ENCODE results near the gene ENSA. TPM values are rescaled to one million over a fixed set of nuclear protein-coding genes. Genes with fewer than 3 reads are reported as not detected.
"Not testable (repeated sequence)": the region's sequence is repeated elsewhere in the genome, so short reads cannot be mapped to it uniquely, and the experiment has no call there.

The ENSA gene
- total RNA-seq, 2 experiments from 2014 or later, result 177 to 182 TPM

DNA sequence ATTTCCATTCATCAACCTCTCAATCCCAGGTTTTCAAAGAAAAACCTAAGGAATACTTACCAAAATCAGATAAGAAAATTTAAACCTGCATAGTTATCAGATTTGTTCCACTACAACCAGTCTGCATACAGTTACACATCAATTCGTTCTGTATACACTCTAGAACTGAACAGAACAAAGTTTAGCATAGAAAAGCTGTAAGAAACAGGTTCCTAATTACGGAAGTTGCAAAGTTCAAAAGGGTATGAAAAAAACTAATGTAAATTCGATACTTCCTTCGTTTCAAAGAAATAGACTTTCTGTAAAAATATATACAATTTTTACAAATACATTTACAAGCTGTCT, 53.1 kb downstream of the ENSA start:
- Mint-ChIP-seq H3K4me3 (peak overlapping the region; percentile 97), H3K27me3 (no peaks in the 10 kb centered on the region), H3K36me3 (ENCODE audit: low read depth) (peaks cover 73% of the 10 kb centered on the region), H3K27ac (peak overlapping the region; percentile 95), H3K4me1 (ENCODE audit: low read depth) (peaks cover 49% of the 10 kb centered on the region), H3K9me3 (no peaks in the 10 kb centered on the region)
- intact Hi-C loops (cut with micrococcal nuclease), result loop anchor here (5.0 kb wide), 1 partner anchor 36 kb away; no protein-coding TSS in a partner anchor
- TF ChIP-seq, protein P1, sequence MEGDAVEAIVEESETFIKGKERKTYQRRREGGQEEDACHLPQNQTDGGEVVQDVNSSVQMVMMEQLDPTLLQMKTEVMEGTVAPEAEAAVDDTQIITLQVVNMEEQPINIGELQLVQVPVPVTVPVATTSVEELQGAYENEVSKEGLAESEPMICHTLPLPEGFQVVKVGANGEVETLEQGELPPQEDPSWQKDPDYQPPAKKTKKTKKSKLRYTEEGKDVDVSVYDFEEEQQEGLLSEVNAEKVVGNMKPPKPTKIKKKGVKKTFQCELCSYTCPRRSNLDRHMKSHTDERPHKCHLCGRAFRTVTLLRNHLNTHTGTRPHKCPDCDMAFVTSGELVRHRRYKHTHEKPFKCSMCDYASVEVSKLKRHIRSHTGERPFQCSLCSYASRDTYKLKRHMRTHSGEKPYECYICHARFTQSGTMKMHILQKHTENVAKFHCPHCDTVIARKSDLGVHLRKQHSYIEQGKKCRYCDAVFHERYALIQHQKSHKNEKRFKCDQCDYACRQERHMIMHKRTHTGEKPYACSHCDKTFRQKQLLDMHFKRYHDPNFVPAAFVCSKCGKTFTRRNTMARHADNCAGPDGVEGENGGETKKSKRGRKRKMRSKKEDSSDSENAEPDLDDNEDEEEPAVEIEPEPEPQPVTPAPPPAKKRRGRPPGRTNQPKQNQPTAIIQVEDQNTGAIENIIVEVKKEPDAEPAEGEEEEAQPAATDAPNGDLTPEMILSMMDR (IDR thresholded peaks at IDR 0.05), result no peak
- no peak for DNase-seq
- POLR2A ChIA-PET, result interaction anchor here (1.0 to 24.5 kb wide), 6 partner anchors 9 to 426 kb away, joined by 3 to 678 read pairs (median 4); partner anchors contain the start of genes ANP32E, ENSA and GOLPH3L
- ATAC-seq, result no peak
- CTCF ChIA-PET, result interaction anchor here (1.1 to 15.9 kb wide), 5 partner anchors 9 to 121 kb away, joined by 3 to 237 read pairs (median 11); partner anchors contain the start of gene GOLPH3L

DNA sequence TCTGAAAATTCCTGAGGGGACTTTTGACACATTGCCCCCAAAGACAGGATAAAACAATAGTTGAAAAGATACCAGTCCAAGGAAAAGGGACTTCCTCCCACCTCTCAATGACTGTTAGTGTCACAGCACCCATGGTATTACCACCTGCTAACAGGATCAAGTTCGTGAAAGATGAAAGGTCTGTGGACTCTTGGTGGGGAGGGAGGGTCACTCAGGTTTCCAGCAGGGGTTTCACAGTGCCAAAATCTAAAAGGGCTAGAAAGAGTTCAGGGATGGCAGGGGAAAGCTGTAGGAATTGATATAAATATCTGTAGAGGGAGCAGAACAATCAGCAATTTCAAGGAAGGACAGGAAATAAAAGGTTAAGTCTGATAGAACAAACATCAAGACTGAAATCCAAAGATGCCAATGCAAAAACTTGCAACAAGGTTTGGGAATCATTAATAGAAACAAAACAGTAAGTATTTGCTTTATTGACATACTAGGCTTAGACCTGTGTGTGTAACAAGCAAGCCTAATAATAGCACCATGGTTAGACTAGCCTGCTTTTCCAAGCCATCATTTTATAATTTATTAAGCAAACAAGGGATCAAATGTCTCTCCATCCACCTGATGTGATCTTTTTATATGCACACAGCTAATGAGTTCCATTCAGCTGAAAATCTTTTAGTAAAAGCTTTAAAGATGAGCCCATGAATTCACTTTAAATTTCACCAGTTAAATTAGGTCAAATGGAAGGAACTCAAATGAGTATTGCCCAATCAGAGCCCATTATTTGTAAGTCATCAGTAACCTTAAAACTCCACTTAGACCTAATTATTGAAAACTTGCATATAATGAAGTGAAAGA, 53.7 kb downstream of the ENSA start:
- Mint-ChIP-seq H3K27me3 (no peaks in the 10 kb centered on the region), H3K4me1 (ENCODE audit: low read depth) (peaks cover 50% of the 10 kb centered on the region), H3K9me3 (no peaks in the 10 kb centered on the region), H3K36me3 (ENCODE audit: low read depth) (peaks cover 79% of the 10 kb centered on the region), H3K4me3 (peak overlapping the region; percentile 97), H3K27ac (peak overlapping the region; percentile 95)
- POLR2A ChIA-PET, result interaction anchor here (1.0 to 24.5 kb wide), 6 partner anchors 9 to 426 kb away, joined by 3 to 678 read pairs (median 4); partner anchors contain the start of genes ANP32E, ENSA and GOLPH3L
- TF ChIP-seq, protein P1 (IDR thresholded peaks at IDR 0.05), result no peak
- DNase-seq, result no peak
- CTCF ChIA-PET, result interaction anchor here (1.4 to 15.9 kb wide), 4 partner anchors 8 to 52 kb away, joined by 4 to 237 read pairs (median 26); no protein-coding TSS in a partner anchor
- intact Hi-C loops (cut with micrococcal nuclease), result loop anchor here (5.0 kb wide), 1 partner anchor 37 kb away; no protein-coding TSS in a partner anchor
- ATAC-seq, result no peak

DNA sequence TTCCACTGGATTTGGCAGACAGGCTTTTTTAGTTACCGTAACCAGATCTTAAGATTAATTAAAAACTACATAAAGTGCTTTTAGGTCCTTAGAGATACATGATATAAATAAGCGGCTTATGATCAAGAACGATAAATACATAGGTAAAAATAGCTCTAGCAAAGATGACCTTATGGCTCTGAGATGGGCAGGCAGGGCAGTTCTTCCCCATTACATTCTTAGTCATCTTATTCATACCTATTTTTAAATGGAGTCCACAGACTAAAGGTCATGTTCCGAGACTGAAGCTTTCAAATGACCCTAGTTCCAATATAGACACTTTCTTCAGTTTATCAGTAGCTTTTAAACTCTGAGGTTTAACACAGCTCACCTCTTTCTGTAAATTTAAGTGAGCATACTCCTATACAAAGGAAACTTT, 54.3 kb downstream of the ENSA start:
- ChIA-PET CTCF (interaction anchor here (5.8 to 15.9 kb wide), 2 partner anchors 8 to 13 kb away, joined by 42 to 237 read pairs; no protein-coding TSS in a partner anchor), POLR2A (interaction anchor here (1.6 to 24.5 kb wide), 4 partner anchors 11 to 340 kb away, joined by 3 to 678 read pairs (median 273); partner anchors contain the start of genes ANP32E, ENSA and GOLPH3L)
- Mint-ChIP-seq H3K36me3 (ENCODE audit: low read depth) (peaks cover 84% of the 10 kb centered on the region), H3K27me3 (no peaks in the 10 kb centered on the region), H3K9me3 (no peaks in the 10 kb centered on the region), H3K27ac (peak overlapping the region; percentile 95), H3K4me1 (ENCODE audit: low read depth) (peaks cover 50% of the 10 kb centered on the region), H3K4me3 (peak overlapping the region; percentile 97)
- ATAC-seq, result no peak
- TF ChIP-seq, protein P1 (IDR thresholded peaks at IDR 0.05), result no peak
- intact Hi-C loops (cut with micrococcal nuclease), result loop anchor here (5.0 kb wide), 1 partner anchor 37 kb away; no protein-coding TSS in a partner anchor
- no peak for DNase-seq

DNA sequence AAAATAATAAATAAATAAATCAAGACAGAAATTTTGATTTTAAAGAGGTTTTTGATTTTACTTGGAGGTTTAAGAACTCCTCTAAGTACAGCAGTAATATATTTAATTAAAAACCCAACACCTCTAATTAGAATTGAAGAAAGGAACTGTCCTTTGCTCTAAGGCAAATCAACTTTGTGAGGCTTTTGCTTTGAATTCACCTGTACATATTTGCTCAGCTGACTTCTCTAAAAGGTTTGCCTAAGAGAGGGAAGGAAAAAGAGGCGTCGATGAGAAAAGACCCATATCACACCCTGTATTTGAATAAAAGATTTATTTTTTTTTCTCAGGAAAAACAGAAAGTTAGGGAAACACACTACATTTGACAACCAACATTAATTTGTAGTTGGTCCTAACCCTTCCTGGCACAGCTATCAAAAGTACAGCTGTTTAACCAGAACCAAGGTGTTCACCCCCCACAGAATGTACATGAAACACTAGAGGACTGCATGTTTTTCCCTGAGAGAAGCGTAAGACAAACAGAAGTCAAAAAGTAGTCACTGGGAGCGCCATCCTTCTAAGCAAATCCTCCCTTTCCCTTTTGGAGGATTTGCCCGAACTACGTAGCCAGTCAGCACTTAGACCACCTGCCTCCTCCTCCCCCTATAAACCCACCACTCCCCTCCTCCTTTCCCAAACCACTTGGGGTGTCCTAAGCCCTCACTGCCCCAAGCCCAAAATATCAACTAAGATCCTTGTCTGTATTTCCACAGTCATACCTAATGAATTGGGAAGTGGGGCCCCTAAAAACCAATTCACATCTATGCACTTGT, 54.9 kb downstream of the ENSA start:
- intact Hi-C loops (cut with micrococcal nuclease), result loop anchor here (5.0 kb wide), 1 partner anchor 38 kb away; no protein-coding TSS in a partner anchor
- no peaks in the 10 kb centered on the region for H3K9me3 Mint-ChIP-seq
- ATAC-seq (no peak), DNase-seq (no peak)
- no peaks in the 10 kb centered on the region for H3K27me3 Mint-ChIP-seq
- H3K4me1 Mint-ChIP-seq (ENCODE audit: low read depth), result peaks cover 56% of the 10 kb centered on the region
- ChIA-PET CTCF (interaction anchor here (1.6 to 15.9 kb wide), 3 partner anchors 7 to 41 kb away, joined by 4 to 237 read pairs (median 42); no protein-coding TSS in a partner anchor), POLR2A (interaction anchor here (0.6 to 24.5 kb wide), 4 partner anchors 10 to 166 kb away, joined by 3 to 678 read pairs (median 272); partner anchors contain the start of gene ENSA)
- H3K27ac Mint-ChIP-seq, result peak overlapping the region; percentile 95
- peak overlapping the region; percentile 97 for H3K4me3 Mint-ChIP-seq
- peaks cover 90% of the 10 kb centered on the region for H3K36me3 Mint-ChIP-seq (ENCODE audit: low read depth)
- TF ChIP-seq, protein P1 (IDR thresholded peaks at IDR 0.05), result no peak

DNA sequence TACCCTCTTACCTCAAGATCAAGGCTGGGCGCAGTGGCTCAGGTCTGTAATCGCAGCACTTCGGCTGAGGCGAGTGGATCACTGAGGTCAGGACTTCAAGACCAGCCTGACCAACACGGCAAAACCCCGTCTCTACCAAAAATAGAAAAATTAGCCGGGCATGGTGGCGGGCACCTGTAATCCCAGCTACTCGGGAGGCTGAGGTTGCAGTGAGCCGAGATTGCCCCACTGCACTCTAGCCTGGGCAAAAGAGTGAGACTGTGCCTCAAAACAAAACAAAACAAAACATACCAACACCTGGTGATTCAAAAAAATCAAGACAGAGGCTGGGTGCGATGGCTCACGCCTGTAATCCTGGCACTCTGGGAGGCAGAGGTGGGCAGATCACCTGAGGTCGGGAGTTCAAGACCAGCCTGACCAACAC, 55.8 kb downstream of the ENSA start:
- peaks cover 88% of the 10 kb centered on the region for H3K36me3 Mint-ChIP-seq (ENCODE audit: low read depth)
- ATAC-seq; intact Hi-C loops (cut with micrococcal nuclease); H3K9me3 Mint-ChIP-seq; H3K27me3 Mint-ChIP-seq: not testable (repeated sequence)
- H3K4me3 Mint-ChIP-seq, result peak overlapping the region; percentile 97
- peak; percentile 43 for DNase-seq
- H3K27ac Mint-ChIP-seq, result peak overlapping the region; percentile 93
- CTCF ChIA-PET, result interaction anchor here (1.3 to 15.9 kb wide), 3 partner anchors 12 to 46 kb away, joined by 4 to 237 read pairs (median 7); no protein-coding TSS in a partner anchor
- POLR2A ChIA-PET, result interaction anchor here (0.6 to 24.5 kb wide), 7 partner anchors 10 to 299 kb away, joined by 3 to 678 read pairs (median 3); partner anchors contain the start of gene ENSA
- peaks cover 62% of the 10 kb centered on the region for H3K4me1 Mint-ChIP-seq (ENCODE audit: low read depth)

All from activated CD8-positive, alpha-beta T cell treated with anti-CD3 and anti-CD28 coated beads for 36 hours (primary cell).